DMS 273 (cell line): ENCODE measurements around the gene KMT2E.
"Not testable (repeated sequence)": the region's sequence is repeated elsewhere in the genome, so short reads cannot be mapped to it uniquely, and the experiment has no call there.

Experiments used
- DNase-seq: peaks from one replicate; lab custom pipeline; 2025; ENCODE audit not compliant: unreplicated experiment; lab: John Stamatoyannopoulos, UW

The KMT2E gene

DNA sequence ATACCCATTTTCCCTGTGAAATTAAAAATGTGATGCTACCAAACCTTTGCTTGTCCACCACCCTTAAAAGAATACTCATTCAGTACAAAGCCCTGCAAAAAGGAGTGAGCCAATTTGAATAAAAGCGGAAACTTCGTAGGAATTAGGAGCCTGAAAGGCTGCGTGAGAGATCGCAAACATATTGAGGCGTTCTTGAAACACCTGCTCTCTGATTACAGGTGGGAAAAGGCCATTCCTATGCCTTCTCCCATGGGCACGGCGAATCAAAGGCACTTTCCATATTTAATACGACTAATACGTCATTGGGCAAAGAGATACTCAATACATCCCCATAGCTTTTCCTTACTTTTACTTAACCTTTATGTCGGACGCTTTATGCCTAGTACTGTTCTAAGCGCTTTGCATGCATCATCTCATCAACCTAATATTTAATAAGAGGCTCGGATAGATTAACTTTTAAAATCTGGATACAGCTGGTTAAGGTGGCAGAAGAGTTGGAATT is 30.9 kb upstream of the KMT2E start:
- peak; percentile 57 for DNase-seq

- DNase-seq = peak; percentile 97
Observed at GRCh38 chr7:104983578-104984539, 30.1 kb upstream of the KMT2E start.

DNA sequence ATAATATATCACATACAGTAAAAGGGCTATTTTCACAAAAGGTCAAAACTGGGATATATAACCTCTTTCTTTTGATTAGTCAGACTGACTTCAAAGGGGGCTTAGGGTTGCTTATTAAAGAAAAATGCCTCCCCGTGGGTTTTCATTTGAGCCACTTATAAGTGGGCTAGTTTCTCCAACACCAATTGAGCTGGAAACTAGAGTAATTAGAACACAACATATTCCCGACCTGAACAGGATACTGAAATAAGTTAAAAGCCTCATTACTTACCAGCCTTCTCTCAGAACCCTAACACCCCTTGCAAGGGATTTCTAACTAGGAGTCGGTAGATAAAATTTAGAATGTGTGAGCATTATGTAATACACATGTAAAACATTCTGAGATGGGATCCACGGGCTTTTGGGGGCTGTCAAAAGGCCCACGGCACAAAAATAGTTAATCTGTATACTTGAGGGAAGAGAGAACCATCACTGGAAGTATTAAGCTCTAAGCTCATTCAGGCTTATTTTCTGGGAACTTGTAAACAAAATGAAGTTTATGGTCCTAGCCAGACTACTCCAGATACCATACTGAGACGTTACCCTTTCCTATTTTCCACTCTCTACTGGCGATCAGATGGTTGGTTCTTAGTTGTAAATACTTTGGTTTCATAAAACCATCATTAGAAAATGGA is 29.3 kb upstream of the KMT2E start:
- DNase-seq = peak; percentile 68

DNA sequence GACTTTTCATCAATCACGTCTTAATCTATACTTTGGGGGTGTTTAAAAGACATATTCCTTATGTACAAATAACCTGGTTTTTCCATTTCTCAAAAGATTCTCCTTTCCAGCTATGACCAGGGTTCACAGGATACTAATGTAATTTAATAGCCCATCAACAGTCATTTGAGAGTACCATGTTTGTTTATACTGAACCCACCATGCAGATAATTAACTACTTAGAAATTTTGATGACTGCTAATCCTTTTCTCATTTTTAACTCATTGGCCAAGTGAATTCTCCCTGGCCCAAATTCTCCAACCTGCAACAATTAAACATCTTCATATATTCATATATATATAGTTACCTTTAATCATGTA is 28.8 kb upstream of the KMT2E start:
- peak; percentile 61 for DNase-seq

DNA sequence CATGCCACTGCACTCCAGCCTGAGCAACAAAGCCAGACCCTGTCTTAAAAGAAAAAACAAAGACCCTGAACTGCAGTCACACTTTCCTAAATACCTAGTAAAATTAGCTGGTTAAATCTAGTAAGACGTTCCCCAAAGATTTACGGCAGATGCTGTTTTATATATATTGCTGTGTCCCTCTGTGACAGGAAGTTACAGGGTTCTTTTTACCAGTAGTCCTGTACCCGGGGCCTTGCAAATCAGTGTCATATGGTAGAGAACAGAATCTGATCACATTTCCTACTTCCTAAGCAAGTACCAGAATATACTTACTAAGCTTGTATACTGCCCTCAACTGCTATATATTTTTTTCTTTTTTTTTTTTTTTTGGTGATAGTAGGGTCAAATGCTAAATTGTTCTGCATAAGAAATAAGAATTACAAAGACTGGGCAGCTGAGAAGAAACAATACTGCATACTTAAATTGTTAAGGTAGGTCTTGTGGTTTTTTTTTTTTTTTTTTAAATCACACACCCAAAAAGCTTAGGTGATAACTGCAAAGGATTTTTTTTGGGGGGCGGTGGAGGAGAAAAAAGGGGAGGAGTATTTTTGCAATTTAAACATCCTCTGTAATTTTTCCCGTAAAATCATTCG is 27.3 kb upstream of the KMT2E start:
- peak; percentile 39 for DNase-seq

- not testable (repeated sequence) for DNase-seq
Observed at GRCh38 chr7:104987403-104987802, 26.6 kb upstream of the KMT2E start.

DNA sequence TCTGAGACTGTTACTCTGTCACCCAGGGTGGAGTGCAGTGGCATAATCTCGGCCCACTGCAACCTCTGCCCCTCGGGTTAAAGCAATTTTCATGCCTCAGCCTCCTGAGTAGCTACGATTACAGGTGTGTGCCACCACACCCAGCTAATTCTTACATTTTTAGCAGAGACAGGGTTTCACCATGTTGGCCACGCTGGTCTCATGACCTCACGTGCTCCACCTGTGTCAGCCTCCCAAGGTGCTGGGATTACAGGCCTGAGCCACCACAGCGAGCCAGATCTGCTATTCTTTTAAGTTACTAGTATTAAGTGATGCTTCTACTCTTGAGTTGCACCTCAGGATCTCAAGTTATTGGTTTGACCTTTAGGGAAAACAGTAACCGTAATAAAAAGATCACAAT is 23.0 kb upstream of the KMT2E start:
- no peak for DNase-seq

GRCh38 chr7:104992306-104992705 is 21.7 kb upstream of the KMT2E start:
- no peak for DNase-seq

GRCh38 chr7:104993217-104993862 is 20.7 kb upstream of the KMT2E start:
- no peak for DNase-seq

DNA sequence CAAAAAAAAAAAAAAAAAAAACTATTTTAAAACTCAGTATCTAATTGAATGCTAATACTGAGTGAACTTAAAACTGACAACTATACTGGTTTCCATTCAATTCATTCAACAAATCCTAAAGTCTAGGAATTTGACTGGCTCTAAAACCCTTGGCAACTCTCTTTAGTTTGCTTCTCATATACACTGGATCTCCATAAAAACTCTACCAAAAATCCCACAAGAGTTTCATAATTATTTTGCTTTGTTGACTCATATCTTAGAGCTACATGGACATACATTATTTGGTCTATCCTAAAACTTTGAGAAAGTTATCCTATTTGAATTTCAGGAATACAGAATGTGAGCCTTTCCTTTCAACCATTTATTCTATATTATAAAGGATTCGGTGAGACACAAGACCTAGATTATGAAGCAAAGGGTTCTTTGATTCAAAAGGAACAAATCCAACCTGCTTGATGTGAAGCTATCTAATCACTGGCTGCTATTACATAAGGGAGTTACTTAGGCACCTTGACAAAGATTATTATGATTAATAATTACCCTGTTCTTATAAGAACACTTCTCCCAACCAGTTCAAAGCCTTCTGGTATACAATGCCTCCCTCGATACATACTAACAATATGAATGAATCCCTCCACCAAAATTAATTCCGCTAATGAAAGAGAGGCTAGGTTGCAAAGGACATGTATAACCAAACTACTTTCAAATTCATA is 15.8 kb upstream of the KMT2E start:
- no peak for DNase-seq

GRCh38 chr7:105000200-105000599 is 13.8 kb upstream of the KMT2E start:
- no peak for DNase-seq

- DNase-seq = no peak
Observed at GRCh38 chr7:105000927-105001336, 13.1 kb upstream of the KMT2E start.

- DNase-seq = no peak
Observed at GRCh38 chr7:105001652-105002184, 12.3 kb upstream of the KMT2E start.

DNA sequence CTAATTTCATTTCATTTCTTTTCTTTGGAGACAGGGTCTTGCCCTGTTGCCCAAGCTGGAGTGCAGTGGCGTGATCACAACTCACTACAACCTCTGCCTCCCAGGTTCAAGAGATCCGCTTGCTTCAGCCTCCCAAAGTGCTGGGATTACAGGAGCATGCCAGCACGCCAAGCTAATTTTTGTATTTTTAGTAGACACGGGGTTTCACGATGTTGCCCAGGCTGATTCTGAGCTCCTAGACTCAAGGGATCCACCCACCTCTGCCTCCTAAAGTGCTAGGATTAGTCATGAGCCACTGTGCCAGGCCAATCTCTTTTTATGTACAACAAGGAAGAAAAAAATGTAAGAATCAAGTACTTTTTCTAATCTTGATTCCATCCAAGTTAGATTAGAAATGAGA is 10.7 kb upstream of the KMT2E start:
- peak; percentile 35 for DNase-seq

- no peak for DNase-seq
Observed at GRCh38 chr7:105003872-105004510, 10.0 kb upstream of the KMT2E start.

DNA sequence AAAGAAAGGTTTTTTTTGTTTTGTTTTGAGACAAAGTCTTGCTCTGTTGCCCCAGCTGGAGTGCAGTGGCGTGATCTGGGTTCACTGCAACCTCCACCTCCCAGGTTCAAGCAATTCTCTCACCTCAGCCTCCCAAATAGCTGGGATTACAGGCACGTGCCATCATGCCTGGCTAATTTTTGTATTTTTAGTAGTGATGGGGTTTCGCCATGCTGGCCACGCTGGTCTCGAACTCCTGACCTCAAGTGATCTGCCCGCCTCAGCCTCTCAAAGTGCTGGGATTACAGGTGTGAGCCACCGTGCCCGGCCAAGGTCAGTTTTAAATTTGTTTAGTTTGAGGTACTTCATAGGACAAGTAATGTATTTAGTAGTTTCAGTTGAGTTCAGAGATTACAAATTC is 9.0 kb upstream of the KMT2E start:
- not testable (repeated sequence) for DNase-seq

GRCh38 chr7:105005486-105005885 is 8.5 kb upstream of the KMT2E start:
- not testable (repeated sequence) for DNase-seq

DNA sequence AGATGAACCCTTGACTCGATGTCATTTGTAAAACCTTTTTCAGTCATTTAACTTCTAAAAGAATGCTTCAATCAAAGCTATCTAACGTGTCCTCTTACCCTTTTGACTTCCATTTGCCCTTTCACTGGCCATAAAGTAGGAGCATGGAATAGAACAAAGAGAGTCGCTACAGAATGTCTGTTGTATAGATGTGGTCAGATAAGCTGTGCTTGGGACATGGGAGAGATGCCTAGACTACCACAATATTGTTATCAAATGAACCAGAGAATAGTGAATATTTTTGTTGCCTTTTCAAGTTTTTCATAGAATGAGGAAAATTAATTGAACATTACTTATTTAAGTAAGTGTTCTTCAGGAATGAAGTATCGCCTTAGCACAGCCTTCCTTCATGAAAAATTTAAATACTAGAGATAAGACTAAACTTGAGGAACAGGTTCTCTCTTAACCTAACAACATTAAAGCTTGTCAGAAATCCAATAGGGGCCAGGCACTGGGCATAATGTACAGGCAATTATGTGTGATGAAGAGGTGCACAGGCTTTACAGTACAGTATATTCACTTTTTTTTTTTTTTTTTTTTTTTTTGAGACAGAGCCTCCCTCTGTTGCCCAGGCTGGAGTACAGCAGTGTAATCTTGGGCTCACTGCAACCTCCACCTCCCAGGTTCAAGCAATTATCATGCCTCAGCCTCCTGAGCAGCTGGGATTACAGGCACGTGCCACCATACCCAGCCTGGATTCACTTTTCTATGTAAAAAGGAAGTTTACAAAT is 7.5 kb upstream of the KMT2E start:
- DNase-seq = no peak

- DNase-seq = no peak
Observed at GRCh38 chr7:105007298-105007697, 6.7 kb upstream of the KMT2E start.
